Neuronal stem cell (in vitro differentiated cells): Measurements from ENCODE around the gene CTNNBL1.

ENCODE experiments used
- DNase-seq: peaks from one replicate; pipeline ENCODE4 v3.0.0-alpha.2; 2013; ENCODE audit warnings: low spot score
- H2AFZ ChIP-seq: one replicate; pipeline ENCODE4 v1.6.1; 2013; ENCODE audit warnings: mild to moderate bottlenecking, low read length, inconsistent platforms
- H2AK5ac ChIP-seq: 2 replicates; pipeline ENCODE4 v1.6.1; 2013; ENCODE audit warnings: low read depth, mild to moderate bottlenecking, inconsistent platforms, low read length, moderate library complexity, mixed read lengths
- H2BK120ac ChIP-seq: 2 replicates; pipeline ENCODE4 v1.6.1; 2013; ENCODE audit warnings: low read depth, mild to moderate bottlenecking, inconsistent platforms, low read length, moderate library complexity, mixed read lengths
- H2BK12ac ChIP-seq: one replicate; pipeline ENCODE4 v1.6.1; 2013; ENCODE audit warnings: low read length, inconsistent platforms
- H2BK15ac ChIP-seq: 2 replicates; pipeline ENCODE4 v1.6.1; 2013; ENCODE audit warnings: mild to moderate bottlenecking, low read length, inconsistent platforms, mixed read lengths
- H2BK5ac ChIP-seq: one replicate; pipeline ENCODE4 v1.6.1; 2013; ENCODE audit warnings: inconsistent platforms, mild to moderate bottlenecking, low read length, moderate library complexity
- H3K14ac ChIP-seq: one replicate; pipeline ENCODE4 v1.6.1; 2013; ENCODE audit warnings: low read length, inconsistent platforms
- H3K18ac ChIP-seq: 2 replicates; pipeline ENCODE4 v1.6.1; 2013; ENCODE audit warnings: low read length, inconsistent platforms
- H3K23ac ChIP-seq: 2 replicates; pipeline ENCODE4 v1.6.1; 2013; ENCODE audit warnings: low read depth, mild to moderate bottlenecking, mixed read lengths, low read length, inconsistent platforms; ENCODE audit not compliant: poor library complexity
- H3K27ac ChIP-seq: replicated peaks from 3 replicates; pipeline ENCODE4 v1.5.1; 2013; ENCODE audit warnings: low read length, inconsistent platforms
- H3K27me3 ChIP-seq, 3 experiments: 2 replicates each; pipeline ENCODE4 v1.6.1; 2013; ENCODE audit warnings: low read length in 3 of 3, mild to moderate bottlenecking in 2 of 3, inconsistent platforms in 1 of 3, low read depth in 1 of 3, mixed read lengths in 1 of 3, moderate library complexity in 1 of 3; ENCODE audit not compliant: control insufficient read depth in 3 of 3, insufficient read depth in 3 of 3
- H3K36me3 ChIP-seq, 2 donors: replicated peaks in 1 of 2; 2 replicates each; pipeline ENCODE4 v1.6.1; 2013; ENCODE audit warnings: low read length in 2 of 2; ENCODE audit not compliant: control insufficient read depth in 2 of 2, insufficient read depth in 2 of 2
- H3K4ac ChIP-seq: 2 replicates; pipeline ENCODE4 v1.6.1; 2013; ENCODE audit warnings: inconsistent platforms, mild to moderate bottlenecking, low read length, moderate library complexity
- H3K4me1 ChIP-seq, 2 donors: 1 replicate in 1 of 2; 2 replicates in 1 of 2; pipeline ENCODE4 v1.6.1; 2013; ENCODE audit warnings: low read length in 2 of 2, low read depth in 1 of 2; ENCODE audit not compliant: control insufficient read depth in 2 of 2, insufficient read depth in 1 of 2
- H3K4me2 ChIP-seq: one replicate; pipeline ENCODE4 v1.6.1; 2013; ENCODE audit warnings: mild to moderate bottlenecking, low read length, inconsistent platforms; ENCODE audit not compliant: insufficient read depth, poor library complexity, severe bottlenecking
- H3K4me3 ChIP-seq, 2 donors: 2 replicates each; pipeline ENCODE4 v1.5.1; 2013; ENCODE audit warnings: low read length in 2 of 2, mild to moderate bottlenecking in 2 of 2, inconsistent platforms in 1 of 2, moderate library complexity in 1 of 2
- H3K79me1 ChIP-seq: one replicate; pipeline ENCODE4 v1.6.1; 2013; ENCODE audit warnings: low read depth, mild to moderate bottlenecking, inconsistent platforms, low read length, moderate library complexity
- H3K9ac ChIP-seq: one replicate; pipeline ENCODE4 v1.6.1; 2013; ENCODE audit warnings: mild to moderate bottlenecking, low read depth, low read length, inconsistent platforms; ENCODE audit not compliant: poor library complexity
- H3K9me3 ChIP-seq, 2 donors: replicated peaks in 1 of 2; 2 replicates each; pipeline versions ENCODE3 to v1.6.1; 2013; ENCODE audit warnings: low read length in 2 of 2, mild to moderate bottlenecking in 2 of 2, inconsistent platforms in 1 of 2, low read depth in 1 of 2, mixed read lengths in 1 of 2, moderate library complexity in 1 of 2; ENCODE audit not compliant: control insufficient read depth in 2 of 2, insufficient read depth in 1 of 2
- H4K8ac ChIP-seq: one replicate; pipeline ENCODE4 v1.6.1; 2013; ENCODE audit warnings: low read depth, mild to moderate bottlenecking, inconsistent platforms, low read length, moderate library complexity
- H4K91ac ChIP-seq: one replicate; pipeline ENCODE4 v1.6.1; 2013; ENCODE audit warnings: low read length, low read depth, mild to moderate bottlenecking, inconsistent platforms; ENCODE audit not compliant: poor library complexity
- WGBS, 2 donors: extraction: QIAGEN DNeasy Blood & Tissue Kit; methylation state at CpG; one replicate each; pipeline ENCODE4 v1.1.7; 2013; ENCODE audit warnings: missing lambda C conversion rate in 2 of 2, mixed read lengths in 1 of 2; ENCODE audit not compliant: insufficient read length in 2 of 2, insufficient replicate concordance in 1 of 2; ENCODE audit errors: extremely low coverage in 2 of 2; 5-methylcytosine and 5-hydroxymethylcytosine counted together

Gene CTNNBL1

DNA sequence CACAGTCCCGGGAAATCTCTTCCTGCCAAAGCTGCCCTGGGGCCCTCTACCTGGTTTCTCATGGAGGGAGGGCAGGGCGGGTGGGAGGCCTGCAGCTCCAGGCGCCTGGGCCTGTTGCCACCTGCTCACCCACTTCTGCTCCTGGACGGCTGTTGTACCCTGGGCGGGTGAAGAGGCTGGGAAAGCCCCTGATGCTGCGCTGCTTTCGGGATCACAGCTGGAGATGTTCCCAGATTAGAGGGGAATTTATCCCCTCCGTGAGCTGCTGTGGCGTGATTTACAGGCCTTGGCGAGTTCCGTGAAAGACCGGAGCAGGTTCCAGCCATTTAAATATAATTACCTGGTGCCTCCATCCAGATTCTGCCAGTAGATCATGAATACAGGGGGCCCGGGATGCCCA is 196.8 kb downstream of the CTNNBL1 start:
- Histone ChIP-seq H4K8ac (no peak overlapping the region), H2BK15ac (no peak overlapping the region), H3K79me1 (no peaks in the 10 kb centered on the region), H3K9me3 (peaks cover 0 to 3% of the 10 kb centered on the region in 2 donors), H3K18ac (no peak overlapping the region), H2AFZ (no peak overlapping the region), H3K14ac (no peak overlapping the region), H2BK5ac (no peak overlapping the region), H2BK12ac (no peak overlapping the region), H3K4ac (no peak overlapping the region), H3K27ac (no peak overlapping the region), H3K9ac (no peak overlapping the region), H3K4me3 (no peak overlapping the region), H3K27me3 (no peaks in the 10 kb centered on the region), H3K36me3 (no peaks in the 10 kb centered on the region), H3K23ac (no peak overlapping the region), H4K91ac (no peak overlapping the region), H3K4me1 (peaks cover 0 to 2% of the 10 kb centered on the region in 2 donors), H2BK120ac (no peak overlapping the region), H3K4me2 (no peak overlapping the region), H2AK5ac (no peak overlapping the region)
- no peak for DNase-seq
- no CpG with 5 or more reads among the region's 13 CpGs for WGBS, 2 donors

DNA sequence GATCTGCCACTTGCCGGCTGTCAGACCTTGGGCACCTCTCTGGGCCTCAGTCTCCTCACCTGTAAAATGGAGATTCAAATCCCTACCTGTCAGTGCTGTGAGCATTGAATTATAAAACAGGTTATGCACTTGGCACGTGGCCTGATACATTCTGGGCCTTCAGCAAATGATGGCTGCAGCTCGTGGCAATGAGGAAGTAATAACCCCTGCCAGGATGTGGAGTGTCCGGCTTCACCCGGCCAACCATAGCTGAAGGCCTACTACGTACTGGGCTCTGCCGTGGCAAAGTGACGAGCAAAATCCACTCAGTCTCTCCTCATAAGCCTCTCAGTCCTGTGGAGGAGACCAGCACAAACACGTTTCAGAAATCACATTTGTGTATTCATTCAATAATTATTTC is 198.2 kb downstream of the CTNNBL1 start:
- no peaks in the 10 kb centered on the region for H3K27me3 ChIP-seq
- no peak overlapping the region for H3K9ac ChIP-seq
- H3K4me2 ChIP-seq, result no peak overlapping the region
- H3K4ac ChIP-seq, result no peak overlapping the region
- no peak overlapping the region for H2BK12ac ChIP-seq
- no peak overlapping the region for H3K14ac ChIP-seq
- H2BK5ac ChIP-seq, result no peak overlapping the region
- no peaks in the 10 kb centered on the region for H3K36me3 ChIP-seq
- WGBS, 2 donors, result no CpG with 5 or more reads among the region's 9 CpGs
- H3K18ac ChIP-seq, result no peak overlapping the region
- no peak overlapping the region for H2BK120ac ChIP-seq
- no peak overlapping the region for H3K27ac ChIP-seq
- H2AK5ac ChIP-seq, result peak overlapping the region; percentile 25
- H3K79me1 ChIP-seq, result no peaks in the 10 kb centered on the region
- H4K91ac ChIP-seq, result no peak overlapping the region
- no peak for DNase-seq
- H2BK15ac ChIP-seq, result no peak overlapping the region
- no peak overlapping the region for H3K23ac ChIP-seq
- H2AFZ ChIP-seq, result no peak overlapping the region
- peaks cover 0 to 2% of the 10 kb centered on the region in 2 donors for H3K4me1 ChIP-seq
- H4K8ac ChIP-seq, result no peak overlapping the region
- peaks cover 0 to 3% of the 10 kb centered on the region in 2 donors for H3K9me3 ChIP-seq
- no peak overlapping the region for H3K4me3 ChIP-seq

- H2BK120ac ChIP-seq, result no peak overlapping the region
- no CpG with 5 or more reads among the region's 5 CpGs for WGBS, 2 donors
Measured at GRCh38 chr20:37893566-37894241, 199.9 kb downstream of the CTNNBL1 start.

DNA sequence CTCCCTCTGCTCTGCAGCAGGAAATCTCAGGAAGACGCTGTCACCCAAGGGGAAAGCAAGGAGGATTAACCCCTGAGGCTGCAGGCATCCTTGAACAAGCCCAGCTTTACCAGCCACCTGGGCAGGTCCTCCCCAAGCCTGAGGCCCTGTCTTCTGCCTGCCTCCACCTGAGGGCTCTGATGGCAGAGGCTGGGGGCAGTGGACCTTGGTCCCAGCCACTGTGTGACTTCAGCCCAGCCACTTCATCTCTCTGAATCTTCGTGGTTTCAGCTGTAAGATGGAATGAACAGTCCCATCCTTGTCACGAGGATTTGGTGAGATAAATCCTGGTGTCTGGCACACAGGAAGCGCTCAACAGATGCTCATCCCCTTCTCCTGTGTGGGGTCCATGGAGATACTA is 200.6 kb downstream of the CTNNBL1 start:
- peaks cover 0 to 3% of the 10 kb centered on the region in 2 donors for H3K4me1 ChIP-seq
- no peak overlapping the region for H3K14ac ChIP-seq
- no peaks in the 10 kb centered on the region for H3K27me3 ChIP-seq
- no peak overlapping the region for H3K23ac ChIP-seq
- H3K27ac ChIP-seq, result no peak overlapping the region
- peak overlapping the region; percentile 74 for H3K18ac ChIP-seq
- no peak overlapping the region for H3K9ac ChIP-seq
- WGBS, 2 donors, result no CpG with 5 or more reads among the region's 4 CpGs
- H3K9me3 ChIP-seq, result peaks cover 0 to 3% of the 10 kb centered on the region in 2 donors
- no peak overlapping the region for H2AFZ ChIP-seq
- no peak overlapping the region for H4K91ac ChIP-seq
- no peak overlapping the region for H3K4ac ChIP-seq
- H3K36me3 ChIP-seq, result no peaks in the 10 kb centered on the region
- no peak overlapping the region for H2BK15ac ChIP-seq
- no peak overlapping the region for H4K8ac ChIP-seq
- no peaks in the 10 kb centered on the region for H3K79me1 ChIP-seq
- peak overlapping the region; percentile 25 for H2AK5ac ChIP-seq
- no peak for DNase-seq
- no peak overlapping the region for H3K4me3 ChIP-seq
- no peak overlapping the region for H2BK12ac ChIP-seq
- no peak overlapping the region for H2BK120ac ChIP-seq
- H2BK5ac ChIP-seq, result no peak overlapping the region
- no peak overlapping the region for H3K4me2 ChIP-seq

More at GRCh38 chr20:37893566-37894241, 199.9 kb downstream of the CTNNBL1 start:
- no peaks in the 10 kb centered on the region for H3K79me1 ChIP-seq
- H3K36me3 ChIP-seq, result no peaks in the 10 kb centered on the region
- H2BK5ac ChIP-seq, result no peak overlapping the region
- H2BK12ac ChIP-seq, result no peak overlapping the region
- H2AFZ ChIP-seq, result no peak overlapping the region
- H3K4ac ChIP-seq, result no peak overlapping the region
- H4K91ac ChIP-seq, result no peak overlapping the region
- H3K23ac ChIP-seq, result no peak overlapping the region
- H2BK15ac ChIP-seq, result no peak overlapping the region
- no peak overlapping the region for H3K18ac ChIP-seq
- no peak overlapping the region for H3K4me2 ChIP-seq
- H3K4me3 ChIP-seq, result no peak overlapping the region
- H3K14ac ChIP-seq, result no peak overlapping the region
- no peak for DNase-seq
- H3K9me3 ChIP-seq, result peaks cover 0 to 3% of the 10 kb centered on the region in 2 donors
- no peaks in the 10 kb centered on the region for H3K27me3 ChIP-seq
- peaks cover 0 to 3% of the 10 kb centered on the region in 2 donors for H3K4me1 ChIP-seq
- H4K8ac ChIP-seq, result no peak overlapping the region
- H3K9ac ChIP-seq, result no peak overlapping the region
- no peak overlapping the region for H2AK5ac ChIP-seq
- H3K27ac ChIP-seq, result no peak overlapping the region
